ENCODE results near the gene DBF4B.
"Not testable (repeated sequence)": the region's sequence is repeated elsewhere in the genome, so short reads cannot be mapped to it uniquely, and the experiment has no call there.

DBF4B gene, protein sequence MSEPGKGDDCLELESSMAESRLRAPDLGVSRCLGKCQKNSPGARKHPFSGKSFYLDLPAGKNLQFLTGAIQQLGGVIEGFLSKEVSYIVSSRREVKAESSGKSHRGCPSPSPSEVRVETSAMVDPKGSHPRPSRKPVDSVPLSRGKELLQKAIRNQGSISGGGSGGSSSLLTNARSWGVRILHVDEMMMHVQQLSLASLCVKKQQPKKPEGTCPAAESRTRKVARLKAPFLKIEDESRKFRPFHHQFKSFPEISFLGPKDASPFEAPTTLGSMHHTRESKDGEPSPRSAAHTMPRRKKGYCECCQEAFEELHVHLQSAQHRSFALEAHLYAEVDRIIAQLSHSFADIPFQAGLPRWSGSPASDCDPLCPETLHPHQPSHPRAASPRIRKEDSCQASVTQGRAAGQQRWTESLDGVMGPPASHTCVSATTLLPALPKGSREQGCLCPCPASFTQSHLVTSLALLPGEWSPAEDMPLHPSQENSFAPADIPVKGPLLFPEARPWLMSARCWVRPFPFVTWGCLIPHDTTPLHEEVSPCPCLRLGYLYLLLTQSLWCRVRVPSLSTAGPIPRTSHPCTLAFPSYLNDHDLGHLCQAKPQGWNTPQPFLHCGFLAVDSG

DNA sequence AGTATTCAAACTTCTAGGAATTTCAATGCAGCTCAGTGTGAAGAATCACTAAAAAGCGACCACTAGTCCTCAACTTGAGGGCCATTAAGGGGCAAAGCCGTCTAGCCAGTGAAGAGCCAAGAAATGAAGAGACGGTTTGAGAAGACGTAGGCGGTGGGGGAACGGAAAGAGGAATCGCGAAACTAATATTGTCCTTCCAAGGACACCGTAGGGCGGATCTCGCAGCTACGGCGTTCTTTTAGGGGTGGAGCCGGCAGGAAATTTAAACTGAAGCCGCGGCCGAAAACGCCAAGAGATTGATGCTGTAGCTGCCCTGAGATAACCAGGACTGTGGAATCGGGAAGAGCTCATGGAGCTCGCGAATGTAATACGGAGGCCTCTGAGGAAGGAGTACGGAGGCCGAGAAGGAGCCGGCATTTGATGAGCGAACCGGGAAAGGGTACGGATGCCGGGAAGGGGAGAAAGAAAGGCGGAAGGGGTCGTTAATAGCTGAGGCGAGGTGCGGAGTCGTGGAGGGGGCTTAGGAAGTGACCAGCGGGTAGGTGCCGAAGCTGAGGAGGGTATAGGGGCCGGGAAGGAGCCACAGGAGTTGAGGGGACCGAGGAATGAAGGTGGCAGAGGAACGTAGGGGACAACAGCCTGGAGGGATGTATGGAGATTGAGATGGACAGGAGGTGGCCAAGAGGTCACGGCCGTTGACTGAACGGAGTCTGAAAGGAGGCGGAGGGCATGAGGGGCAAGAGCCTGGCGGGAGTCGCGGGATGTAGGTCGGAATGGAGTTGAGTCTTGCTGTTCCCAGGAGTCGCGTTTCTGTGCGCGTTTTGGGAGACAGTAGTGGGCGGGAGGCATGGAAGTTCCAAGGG lies at the start of gene DBF4B:
Gene DBF4B (plus strand): TSS at position 265 of the 863 bp plus-strand sequence. CDS start 156 bp downstream, at position 421.
- DNase-seq (ENCODE audit: insufficient read length, low spot score) (peak; percentile 67), FAIRE-seq (no peak)
- peak; percentile 70 for TF ChIP-seq POLR2A (IDR thresholded peaks at IDR 0.05; ENCODE audit: low read depth, low read length)

DNA sequence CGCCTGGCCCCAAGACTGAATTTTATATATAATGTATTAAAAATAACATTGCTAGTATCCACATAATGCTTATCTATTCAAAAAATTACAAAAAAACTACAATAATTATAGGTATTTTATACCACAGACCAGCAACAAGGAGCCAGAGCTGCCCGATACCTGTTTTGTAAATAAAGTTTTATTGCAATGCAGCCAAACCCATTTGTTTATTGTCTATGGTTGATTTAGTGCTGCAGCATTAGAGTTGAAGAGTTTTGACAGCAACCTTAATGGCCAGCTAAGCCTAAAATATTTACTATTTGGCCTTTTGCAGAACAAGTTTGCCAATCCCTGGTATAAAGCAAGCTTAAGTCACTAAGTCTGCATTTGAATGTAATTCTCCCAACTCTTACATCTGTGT lies 46.6 kb upstream of the DBF4B start:
- no peak for TF ChIP-seq POLR2A (IDR thresholded peaks at IDR 0.05; ENCODE audit: low read depth, low read length)
- no peak for FAIRE-seq
- no peak for DNase-seq (ENCODE audit: insufficient read length, low spot score)

DNA sequence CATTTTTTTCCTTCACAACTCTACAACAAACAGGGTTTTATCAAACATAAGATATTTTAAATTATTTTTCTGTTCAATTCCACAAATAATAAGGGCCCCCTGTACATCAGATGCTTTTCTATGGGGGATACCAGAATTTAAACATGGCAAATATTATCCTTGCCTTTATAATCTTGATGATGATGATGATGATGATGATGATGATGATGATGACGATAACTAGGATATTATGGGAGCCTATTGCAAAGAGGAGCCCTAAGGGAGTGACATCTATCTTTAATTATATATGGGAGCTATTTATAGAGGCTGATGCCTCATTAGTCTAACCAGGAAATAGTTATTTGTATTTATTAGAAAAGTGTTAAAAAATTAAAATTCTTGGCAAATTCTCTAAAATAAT lies 45.4 kb upstream of the DBF4B start:
- DNase-seq (ENCODE audit: insufficient read length, low spot score) (no peak), FAIRE-seq (no peak)
- no peak for TF ChIP-seq POLR2A (IDR thresholded peaks at IDR 0.05; ENCODE audit: low read depth, low read length)

DNA sequence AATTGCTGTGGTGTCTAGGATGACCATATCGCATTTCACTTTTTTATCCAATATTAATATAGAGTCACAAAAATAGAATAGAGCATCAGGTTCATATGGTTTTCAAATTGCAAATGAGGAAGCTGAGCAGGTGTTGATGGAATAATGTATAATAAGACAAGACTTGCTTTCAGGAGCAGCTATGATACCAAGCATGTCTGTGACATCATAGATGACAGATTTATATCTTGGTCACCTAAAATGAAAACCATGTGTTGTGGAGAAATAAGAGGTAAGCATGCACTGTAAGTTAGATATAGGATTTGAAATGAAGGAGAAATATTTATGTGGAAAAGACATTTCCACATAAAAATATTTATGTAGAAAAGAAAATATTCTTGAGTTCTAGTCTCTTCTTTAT lies 43.6 kb upstream of the DBF4B start:
- no peak for TF ChIP-seq POLR2A (IDR thresholded peaks at IDR 0.05; ENCODE audit: low read depth, low read length)
- DNase-seq (ENCODE audit: insufficient read length, low spot score) (no peak), FAIRE-seq (no peak)

DNA sequence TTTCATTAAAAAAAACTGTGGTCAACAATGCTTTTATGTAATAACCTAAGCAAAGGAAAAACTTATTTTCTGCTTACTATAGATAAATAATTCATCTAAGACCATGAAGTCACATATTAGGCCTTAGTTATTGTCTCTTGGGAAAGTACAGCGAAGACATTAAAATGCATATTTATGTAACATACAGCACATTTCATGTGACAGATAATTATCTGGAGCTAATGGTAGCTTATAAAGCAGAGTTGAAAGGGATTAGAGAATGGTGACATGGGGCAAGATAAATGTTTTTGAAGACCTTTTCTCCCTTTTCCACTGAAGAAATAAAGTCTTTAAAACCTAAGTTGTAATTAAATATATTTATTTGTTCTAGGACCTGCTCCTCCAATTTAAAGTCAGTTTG lies 42.5 kb upstream of the DBF4B start:
- no peak for FAIRE-seq
- no peak for TF ChIP-seq POLR2A (IDR thresholded peaks at IDR 0.05; ENCODE audit: low read depth, low read length)
- no peak for DNase-seq (ENCODE audit: insufficient read length, low spot score)

DNA sequence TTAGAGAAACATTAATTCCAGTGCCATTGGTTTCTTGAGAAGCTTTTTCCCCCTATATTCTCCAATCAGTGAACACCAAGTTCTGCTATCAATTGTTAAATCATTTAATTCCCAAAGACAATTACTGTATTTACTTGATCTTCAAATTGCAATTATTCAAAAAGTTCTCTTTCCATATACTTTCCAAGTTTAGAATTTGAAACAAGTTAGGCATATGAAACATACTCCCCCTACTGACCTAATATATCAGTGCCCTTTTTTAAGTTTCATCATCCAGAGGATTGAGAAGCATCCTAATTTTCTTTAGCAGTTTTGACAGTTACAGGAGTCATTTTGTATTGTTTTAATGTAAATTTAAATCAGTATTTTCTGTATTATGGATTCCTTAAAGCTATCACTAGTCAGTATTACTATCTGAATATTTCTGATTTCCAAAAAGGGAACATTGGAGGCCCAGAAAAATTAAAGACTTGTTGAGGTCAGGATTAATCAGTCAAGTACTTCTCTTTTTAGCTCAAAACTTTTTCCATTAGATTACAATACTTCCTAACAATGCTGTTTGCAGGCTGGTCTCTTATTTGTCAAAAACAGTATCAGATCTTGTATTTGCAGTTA lies 35.9 kb upstream of the DBF4B start:
- DNase-seq (ENCODE audit: insufficient read length, low spot score): no peak
- peak; percentile 87 for FAIRE-seq
- TF ChIP-seq POLR2A (IDR thresholded peaks at IDR 0.05; ENCODE audit: low read depth, low read length): no peak

DNA sequence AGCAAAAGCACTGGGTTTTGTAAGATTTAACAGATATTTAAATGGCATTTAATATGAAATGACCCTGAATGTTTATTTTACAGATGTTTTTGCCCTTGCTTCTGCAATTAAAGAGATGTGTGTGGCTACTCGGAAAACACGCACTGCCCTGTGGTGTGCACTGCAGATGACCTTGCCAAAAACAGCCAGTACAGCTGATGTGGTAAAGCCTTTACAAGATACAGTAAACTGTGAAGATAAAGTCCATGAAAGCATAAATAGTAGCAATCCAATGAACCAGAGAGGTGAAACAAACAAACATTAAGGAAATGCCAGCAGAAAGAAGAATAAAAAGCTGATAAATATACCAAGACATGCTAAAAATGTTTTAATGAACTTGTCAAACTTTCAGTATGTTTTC lies 34.6 kb upstream of the DBF4B start:
- DNase-seq (ENCODE audit: insufficient read length, low spot score) (no peak), FAIRE-seq (no peak)
- no peak for TF ChIP-seq POLR2A (IDR thresholded peaks at IDR 0.05; ENCODE audit: low read depth, low read length)

DNA sequence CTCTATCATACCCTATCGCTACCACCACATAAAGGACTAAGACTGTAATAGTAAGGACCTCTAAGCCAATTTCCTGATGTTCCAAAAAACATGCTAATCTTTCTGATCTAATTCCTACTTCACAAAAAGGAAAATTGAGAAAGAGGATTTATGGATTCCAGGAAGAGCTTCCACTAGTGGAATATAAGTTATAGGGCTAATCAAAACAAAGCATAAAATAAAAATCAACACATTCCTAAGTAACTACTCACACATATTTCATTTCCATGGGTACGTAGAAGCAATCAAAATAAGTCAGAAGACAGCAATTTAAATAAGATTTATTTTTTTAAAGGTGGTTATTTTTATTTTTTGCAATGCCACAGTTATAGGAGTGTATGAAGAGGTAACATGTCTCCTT lies 31.3 kb upstream of the DBF4B start:
- FAIRE-seq: peak; percentile 36

DNA sequence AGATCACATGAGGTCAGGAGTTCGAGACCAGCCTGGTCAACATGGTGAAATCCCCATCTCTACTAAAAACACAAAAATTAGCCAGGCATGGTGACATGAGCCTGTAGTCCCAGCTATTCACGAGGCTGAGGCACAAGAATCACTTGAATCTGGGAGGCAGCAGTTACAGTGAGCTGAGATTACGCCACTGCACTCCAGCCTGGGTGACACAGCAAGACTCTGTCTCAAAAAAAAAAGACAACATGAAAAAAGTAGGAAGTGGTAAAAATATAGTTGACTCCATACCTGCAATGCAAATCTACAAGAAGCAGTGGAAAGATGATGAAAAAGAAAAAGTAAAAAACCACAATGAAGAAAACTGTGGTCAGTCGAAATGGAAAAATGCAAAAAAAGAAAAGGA lies 25.2 kb upstream of the DBF4B start:
- not testable (repeated sequence) for DNase-seq (ENCODE audit: insufficient read length, low spot score); FAIRE-seq

More for the DNA sequence above, 31.3 kb upstream of the DBF4B start:
- TF ChIP-seq POLR2A (IDR thresholded peaks at IDR 0.05; ENCODE audit: low read depth, low read length): no peak
- no peak for DNase-seq (ENCODE audit: insufficient read length, low spot score)

DNA sequence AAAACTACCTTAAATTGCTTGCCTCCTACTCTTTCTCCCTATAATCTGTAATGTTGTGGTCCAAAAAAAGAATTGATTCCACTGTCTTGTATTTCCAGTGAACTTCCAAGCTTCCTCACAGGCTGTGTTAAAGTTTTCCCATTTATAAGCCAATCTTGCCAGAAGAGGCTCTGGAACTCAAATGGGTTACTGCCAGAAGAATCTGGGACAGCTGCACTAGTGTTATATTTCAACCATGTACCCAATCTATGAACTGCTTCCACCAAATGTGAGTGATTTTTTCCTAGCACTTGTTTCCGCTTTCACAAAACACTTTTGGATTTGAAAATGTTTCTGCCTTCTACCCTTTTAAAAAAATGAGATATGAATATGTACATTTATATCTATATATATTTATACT lies 20.7 kb upstream of the DBF4B start:
- no peak for TF ChIP-seq POLR2A (IDR thresholded peaks at IDR 0.05; ENCODE audit: low read depth, low read length)
- FAIRE-seq (no peak), DNase-seq (ENCODE audit: insufficient read length, low spot score) (no peak)

DNA sequence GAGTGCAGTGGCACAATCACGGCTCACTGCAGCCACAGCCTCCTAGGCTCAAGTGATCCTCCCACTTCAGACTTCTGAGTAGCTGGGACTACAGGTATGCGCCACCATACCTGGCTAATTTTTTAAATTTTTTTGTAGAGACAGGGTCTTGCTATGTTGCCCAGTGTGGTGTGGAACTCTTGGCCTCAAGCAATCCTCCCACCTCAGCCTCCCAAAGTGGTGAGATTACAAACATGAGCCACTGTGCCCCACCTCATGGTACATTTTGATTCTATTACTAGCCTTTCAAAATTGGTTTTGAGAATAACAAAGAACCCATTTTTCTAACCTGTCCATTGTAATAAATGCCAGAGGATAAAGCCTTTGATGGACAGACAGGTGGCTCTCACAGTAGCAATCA lies 20.3 kb upstream of the DBF4B start:
- TF ChIP-seq POLR2A (IDR thresholded peaks at IDR 0.05; ENCODE audit: low read depth, low read length): no peak
- no peak for FAIRE-seq
- no peak for DNase-seq (ENCODE audit: insufficient read length, low spot score)

DNA sequence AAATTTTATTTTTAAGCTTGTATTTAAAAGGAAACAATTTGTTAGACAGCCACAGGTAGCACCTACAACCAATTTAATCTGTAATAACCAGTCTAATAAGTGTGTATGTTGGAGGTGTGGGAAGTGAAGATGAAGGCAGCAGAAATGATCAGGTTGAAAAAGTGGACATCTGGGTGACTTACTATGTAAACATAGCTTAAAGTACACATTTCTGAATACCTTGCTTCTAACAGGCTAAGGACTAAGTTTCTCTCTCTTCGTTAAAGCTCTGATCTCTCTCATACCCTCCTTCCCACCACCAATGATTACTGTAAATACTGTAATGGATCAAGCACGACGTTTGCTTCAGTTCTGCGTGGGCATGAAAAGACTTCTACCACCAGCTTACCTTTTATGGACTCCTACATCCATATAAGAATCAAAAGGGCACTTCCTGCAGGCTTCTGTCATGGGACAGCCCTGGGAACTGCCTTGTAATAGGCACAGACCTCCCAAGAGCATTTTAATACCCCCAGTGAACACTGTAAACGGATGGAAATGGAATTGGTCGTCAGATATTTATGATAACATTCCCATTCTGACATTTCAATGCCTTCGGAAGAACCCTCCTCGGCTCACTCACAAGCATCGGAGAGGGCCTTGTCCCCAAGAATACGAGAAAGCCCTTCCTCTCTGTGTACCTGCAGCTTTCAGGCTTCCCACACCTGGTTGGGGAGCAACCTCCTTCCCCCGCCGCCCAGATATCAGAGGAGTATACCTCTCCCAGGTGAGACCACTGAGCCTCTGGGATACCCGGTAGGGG lies 19.6 kb upstream of the DBF4B start:
- TF ChIP-seq POLR2A (IDR thresholded peaks at IDR 0.05; ENCODE audit: low read depth, low read length): no peak
- FAIRE-seq (no peak), DNase-seq (ENCODE audit: insufficient read length, low spot score) (no peak)

Data from H54 (cell line).